NCI-H2171 treated with DMSO at 0.1 percent for 48 hours (cell line): ENCODE measurements around the gene ADARB1.
"Not testable (repeated sequence)": the region's sequence is repeated elsewhere in the genome, so short reads cannot be mapped to it uniquely, and the experiment has no call there.

Experiments
- DNase-seq: peaks from one replicate; lab custom pipeline; 2025; lab: John Stamatoyannopoulos, UW

The ADARB1 gene

DNA sequence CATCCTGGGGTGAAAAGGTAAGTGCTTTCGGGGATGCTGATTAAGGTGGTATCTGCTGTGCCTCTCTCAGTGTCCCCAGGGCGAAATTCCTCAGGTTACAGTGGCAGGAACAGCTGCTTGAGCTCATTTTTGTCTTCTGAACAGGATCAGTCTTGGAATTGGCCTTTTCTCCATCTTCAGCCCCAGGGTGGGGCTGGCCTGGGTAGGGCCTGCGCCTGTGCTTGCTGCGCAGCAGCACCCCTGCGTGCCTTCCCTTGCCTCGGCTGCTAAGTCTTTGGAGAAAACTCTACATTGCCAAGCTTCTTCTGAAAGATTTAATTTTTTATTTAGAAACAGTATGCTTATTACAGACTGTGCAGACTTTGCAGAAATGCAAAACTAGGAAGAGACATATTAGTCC, 41.7 kb downstream of the ADARB1 start:
- no peak for DNase-seq

DNA sequence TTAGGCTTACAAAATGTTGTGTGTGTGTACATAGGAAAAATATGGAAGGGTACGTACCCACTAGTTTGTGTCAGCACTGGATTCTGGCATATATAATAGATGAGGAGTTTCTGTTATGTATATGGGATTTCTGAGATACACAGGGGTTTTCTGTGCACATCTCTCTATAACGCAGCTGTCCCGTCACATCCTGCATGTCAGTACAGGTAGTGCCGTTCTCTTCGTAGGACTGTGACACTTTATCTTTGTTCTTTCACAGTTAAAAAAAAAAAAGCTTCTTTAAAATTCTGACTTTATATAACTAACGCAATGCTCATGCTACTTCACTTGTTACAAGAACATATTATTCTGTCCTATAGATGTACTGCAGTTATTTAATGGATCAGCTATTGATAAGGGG, 42.9 kb downstream of the ADARB1 start:
- no peak for DNase-seq

DNA sequence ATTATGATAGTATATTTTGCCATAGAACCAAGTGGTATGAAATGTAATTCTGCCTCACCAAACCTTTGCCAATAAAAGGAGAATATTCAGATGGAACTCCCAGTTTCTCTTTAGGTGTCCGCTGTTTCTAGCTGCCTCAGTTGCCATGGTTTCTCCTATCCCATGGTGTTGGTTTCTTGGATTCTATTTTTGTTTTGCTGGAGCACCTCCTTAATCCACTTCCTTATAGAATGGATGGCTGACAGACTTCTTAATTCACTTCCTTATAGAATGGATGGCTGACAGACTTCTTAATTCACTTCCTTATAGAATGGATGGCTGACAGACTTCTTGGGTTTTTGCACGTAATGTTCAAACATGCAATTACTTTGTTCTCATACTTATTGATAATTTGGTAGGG, 43.7 kb downstream of the ADARB1 start:
- no peak for DNase-seq

DNA sequence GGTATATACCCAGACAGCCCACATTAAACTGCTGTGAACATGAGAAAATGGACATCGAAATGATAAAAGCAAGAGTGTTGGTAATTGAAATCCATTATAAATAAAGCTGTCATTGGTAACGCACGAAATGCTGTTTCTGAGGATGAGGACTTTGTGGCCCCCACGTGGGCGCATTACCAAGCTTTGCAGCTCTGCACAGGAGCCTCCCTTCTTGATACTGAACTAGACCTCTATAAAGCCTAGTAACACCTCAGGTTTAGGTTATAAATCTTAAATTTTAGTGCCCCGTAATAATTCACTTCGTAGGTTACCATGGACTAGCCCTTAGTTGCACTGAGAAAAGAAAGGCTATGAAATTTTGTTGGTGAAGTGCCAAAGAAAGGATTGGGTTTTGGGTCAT, 45.4 kb downstream of the ADARB1 start:
- no peak for DNase-seq

DNA sequence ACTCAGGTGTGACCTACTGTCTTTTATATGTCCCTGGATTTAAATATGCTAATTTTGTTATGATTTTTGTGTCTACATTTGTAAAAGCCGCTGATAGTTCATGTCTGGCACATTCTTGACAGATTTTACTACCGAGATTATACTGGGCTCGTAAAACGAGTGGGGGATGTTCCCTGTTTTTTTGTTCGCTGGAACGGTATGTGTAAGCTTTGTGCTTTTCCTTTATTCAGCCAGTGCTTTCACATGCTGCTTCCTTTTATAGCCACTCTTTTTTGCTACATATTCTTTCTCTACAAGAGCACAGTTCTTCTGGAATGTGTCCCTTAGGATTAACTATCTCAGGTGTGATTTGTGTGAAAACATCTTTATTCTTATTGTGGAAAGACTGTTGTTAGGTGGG, 46.6 kb downstream of the ADARB1 start:
- no peak for DNase-seq

DNA sequence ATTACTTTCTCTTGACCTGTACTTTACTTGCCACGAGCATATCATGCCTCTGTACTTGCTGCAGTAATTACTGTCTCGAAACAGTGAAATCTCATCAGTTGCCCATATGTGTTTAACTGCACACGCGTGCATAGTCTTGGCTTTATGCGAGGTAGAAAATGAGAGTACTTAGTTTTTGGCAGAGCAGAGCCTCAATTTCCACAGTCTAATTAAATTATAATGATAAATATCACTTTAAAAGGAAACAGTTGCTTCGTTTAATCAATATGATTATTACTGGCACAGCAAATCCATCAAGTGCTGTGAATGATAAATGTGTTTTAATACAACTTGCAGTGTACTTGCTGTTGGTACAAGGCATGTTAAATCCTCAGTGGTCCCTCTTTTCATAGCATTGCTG, 47.6 kb downstream of the ADARB1 start:
- no peak for DNase-seq

DNA sequence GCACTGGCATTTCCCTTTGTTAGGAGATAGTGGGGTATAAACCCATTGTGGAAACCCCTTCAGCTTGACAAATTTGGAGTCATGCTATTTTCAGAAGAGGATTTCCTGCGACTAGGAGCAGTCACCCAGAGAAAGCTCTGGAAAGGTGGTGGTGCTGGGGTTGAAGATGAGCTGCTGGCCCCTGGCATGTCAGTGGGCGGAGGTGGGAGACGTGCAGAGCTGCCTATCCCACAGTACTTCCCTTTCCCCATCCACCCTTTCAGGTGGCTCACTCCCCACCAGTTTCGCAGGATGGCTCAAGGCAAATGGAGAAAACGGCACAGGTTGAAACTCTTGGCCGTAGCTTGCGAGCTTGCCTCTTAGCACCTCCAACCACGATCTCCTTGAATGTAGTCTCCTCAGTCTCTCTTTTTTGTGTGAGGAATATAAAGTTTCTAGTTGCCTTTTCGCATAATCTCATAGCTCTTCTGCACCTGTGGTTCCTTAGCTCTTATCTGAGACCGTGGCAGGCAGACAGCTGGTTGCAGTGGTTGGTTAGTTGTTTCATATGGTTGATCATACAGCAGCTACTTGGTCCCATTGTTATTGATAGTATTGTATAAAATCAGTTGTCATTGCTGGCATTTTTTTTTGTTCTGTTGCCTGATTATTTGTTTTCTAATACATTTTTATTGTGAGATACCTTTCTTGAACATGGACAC, 48.2 kb downstream of the ADARB1 start:
- DNase-seq: peak; percentile 16

DNA sequence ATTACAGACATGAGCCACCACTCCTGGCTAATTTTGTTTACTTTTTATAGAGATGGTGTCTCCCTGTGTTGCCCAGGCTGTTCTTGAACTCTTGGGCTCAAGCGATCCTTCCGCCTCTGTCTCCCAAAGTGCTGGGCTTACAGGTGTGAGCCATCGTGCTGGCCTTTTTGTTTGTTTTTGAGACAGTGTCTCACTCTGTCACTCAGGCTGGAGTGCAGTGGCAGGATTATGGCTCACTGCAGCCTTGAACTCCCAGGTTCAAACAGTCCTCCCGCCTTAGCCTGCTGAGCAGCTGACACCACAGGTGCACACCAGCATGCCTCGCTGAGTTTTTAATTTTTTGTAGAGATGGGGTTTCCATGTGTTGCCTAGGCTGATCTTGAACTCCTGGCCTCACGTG, 49.1 kb downstream of the ADARB1 start:
- DNase-seq: peak; percentile 84

DNA sequence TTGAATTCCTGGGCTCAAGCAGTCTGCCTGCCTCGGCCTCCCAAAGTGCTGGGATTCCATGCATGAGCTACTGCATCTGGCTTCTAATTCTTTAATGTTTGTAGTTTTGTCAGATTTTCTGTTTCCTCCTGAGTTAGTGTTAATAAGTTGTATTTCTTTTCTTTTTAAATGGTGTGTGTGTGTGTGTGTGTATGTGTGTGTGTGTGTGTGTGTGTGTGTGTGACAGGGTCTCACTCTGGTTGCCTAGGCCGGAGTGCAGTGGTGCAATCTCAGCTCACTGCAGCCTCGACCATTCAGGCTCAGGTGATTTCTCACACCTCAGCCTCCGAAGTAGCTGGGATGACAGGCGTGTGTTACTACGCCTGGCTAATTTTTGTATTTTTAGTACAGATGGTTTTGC, 50.2 kb downstream of the ADARB1 start:
- peak; percentile 81 for DNase-seq

DNA sequence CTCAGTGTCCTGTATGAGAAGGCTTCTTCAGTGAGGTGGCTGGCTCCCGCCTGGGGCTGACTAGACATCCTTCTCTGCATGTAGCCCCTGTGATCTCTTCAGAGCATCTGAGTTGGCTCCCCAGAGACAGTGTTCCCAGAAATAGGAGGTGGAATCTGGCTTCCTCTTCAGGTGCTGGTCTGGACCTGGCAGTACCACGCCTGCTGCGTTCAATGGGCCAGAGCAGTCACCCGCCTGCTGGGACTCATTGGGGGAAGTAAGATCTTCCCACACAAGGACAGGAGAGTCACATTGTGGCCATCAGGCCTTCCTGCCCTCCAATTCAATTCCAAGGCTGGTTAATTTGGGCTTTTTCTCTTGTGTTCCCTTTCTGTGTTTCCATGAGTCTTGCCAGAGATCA, 51.0 kb downstream of the ADARB1 start:
- DNase-seq: peak; percentile 53

DNA sequence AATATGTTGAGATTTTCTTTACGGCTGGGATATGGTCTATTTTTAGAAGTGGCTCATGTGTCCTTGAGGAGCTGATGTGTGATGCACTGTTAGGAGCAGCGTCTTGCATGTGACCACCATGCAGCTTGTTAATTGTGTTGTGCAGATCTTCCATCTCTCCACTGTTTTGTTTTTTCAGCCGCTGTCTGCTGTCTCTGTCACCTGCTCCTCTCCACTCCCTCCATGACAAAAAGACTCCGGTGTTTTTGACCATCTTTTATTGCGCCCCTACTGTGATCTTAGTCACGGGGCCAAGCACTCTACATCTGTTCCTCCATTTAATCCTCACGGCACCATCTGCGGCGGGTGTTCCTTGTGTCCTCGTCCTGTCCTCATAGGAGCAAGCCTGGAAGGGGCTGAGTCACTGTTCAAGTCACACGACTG, 51.8 kb downstream of the ADARB1 start:
- peak; percentile 98 for DNase-seq

DNA sequence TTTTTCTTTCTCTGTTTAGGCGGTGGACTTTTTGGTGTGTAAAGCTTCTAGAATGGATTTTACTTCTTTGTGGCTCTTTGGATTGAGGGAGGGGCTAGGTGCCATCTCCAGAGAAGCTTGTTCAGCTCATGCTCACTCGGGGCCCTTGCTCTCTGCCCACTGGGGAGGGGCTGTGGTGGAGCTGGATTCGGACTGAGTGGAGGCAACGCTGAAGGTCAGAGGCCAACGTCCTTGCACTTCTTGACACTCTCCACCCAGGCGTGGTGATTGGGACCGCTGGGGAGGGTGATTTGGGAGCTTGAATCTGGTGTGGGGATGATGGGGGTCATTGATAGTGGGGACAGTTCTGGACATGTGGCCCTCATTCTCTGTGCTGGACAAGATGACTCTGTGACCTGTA, 52.6 kb downstream of the ADARB1 start:
- DNase-seq: no peak

DNA sequence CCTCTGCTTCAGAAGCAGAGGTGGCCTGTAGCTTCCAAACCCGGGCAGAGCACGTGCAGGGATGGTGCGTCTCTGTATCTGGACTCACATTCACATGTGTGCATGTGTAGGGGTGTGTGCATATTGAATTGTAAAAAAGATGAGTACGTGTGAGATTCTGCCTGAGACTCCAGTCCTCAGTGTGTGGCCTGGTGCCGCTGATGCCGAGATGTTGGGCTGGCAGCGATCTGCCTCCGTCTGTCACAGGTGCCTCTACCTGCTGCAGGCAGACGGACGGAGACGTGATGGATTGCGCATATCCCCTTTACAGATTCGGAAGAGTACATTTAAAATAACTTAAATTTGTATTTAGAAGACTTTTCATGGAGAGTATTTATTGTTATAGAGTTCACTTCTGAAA, 53.6 kb downstream of the ADARB1 start:
- peak; percentile 73 for DNase-seq

DNA sequence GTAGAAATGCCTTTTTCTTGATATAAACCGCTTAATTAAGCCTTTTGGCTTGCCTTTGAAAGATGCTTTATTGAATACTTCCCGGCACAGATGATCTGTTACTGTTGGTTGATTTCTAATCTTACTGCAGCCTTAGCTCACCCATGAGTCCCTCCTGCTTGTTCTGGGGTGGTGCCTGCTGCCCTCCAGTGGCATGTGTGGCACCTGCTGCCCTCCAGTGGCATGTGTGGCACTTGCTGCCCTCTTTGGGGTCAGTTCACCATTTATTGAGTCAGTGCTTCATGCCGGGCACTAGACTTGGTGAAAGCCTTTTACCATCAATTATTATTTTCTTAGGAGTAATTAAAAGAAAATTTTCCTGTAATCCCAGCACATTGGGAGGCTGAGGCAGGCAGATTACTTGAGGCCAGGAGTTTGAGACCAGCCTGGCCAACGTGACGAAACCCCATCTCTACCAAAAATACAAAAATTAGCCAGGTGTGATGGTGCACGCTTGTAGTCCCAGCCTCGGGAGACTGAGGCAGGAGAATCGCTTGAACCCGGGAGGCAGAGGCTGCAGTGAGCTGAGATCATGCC, 54.3 kb downstream of the ADARB1 start:
- peak; percentile 79 for DNase-seq

DNA sequence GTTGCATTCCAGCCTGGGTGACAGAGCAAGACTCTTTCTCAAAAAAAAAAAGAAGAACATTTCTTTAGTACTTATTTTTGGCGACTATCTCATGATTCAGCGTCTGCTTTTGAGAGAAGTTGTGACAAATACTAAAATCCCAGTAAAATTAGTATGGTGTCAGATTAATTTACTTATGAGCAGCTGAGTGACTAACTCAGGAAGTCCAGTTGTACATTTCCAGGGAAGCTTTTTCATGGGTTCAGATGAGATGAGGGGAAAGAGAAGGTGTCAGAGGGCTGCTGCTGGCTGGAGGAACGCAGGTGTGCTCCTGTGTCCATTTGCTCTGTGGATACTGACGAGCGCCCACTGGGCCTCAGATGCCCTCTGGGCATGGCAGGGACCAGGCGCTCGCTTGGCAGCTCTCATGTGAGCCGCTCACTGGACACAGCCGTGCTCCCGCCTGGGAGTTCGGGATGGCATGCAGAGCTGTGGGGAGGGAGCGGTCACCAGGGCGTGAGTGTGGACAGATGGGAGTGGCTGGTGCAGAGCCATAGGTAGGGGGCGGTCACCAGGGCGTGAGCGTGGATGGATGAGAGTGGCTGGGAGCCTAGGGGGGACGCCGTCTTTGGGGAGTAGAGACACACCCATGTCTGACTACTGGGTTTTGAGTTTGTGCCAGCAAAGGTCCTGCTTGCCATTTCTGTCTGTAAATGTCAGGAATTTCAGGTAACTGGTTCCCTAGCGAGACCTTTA, 55.0 kb downstream of the ADARB1 start:
- no peak for DNase-seq

DNA sequence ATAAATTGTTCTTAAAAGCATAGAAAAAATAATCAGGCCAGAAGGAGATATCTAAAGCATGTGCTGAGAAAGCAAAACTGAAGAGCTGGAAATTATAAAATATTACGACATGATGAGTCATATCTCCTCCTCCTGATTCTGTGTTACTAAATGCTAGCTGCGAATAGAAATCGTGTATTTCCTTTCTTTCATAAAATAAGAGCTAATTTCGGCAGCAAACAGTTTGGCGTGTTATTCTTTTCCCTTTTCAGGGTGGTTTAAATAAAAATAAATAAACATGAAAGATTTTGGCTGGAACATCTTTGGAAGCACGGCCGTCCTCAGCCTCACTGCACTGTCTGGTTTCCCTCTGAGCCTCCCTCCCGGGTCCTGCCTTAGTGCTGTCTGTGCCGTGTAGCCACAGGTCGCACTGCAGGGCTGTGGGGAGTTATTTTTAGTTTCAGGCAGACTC, 56.0 kb downstream of the ADARB1 start:
- no peak for DNase-seq

DNA sequence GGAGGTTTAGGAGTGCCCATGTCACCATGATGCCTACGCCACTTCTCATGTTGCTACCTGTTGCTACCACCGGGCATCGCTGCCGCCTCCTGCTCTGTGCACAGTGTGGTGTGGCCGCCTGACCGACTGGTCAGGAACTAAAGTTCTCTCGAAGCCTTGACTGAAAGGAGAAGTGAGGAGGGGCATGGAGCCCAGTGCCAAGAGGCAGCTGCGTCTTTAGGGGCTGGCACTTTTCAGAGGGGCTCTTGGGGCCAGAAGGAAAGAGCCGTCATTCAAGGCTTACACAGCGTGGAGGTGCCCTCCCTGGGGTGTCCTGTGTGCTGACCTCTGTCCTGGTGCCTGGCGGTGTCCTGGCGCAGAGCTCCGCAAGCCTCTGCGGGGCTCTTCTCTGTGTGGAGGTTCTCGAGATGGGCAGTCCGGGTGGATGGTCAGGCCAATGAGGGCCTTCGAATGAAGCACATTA, 57.2 kb downstream of the ADARB1 start:
- no peak for DNase-seq

DNA sequence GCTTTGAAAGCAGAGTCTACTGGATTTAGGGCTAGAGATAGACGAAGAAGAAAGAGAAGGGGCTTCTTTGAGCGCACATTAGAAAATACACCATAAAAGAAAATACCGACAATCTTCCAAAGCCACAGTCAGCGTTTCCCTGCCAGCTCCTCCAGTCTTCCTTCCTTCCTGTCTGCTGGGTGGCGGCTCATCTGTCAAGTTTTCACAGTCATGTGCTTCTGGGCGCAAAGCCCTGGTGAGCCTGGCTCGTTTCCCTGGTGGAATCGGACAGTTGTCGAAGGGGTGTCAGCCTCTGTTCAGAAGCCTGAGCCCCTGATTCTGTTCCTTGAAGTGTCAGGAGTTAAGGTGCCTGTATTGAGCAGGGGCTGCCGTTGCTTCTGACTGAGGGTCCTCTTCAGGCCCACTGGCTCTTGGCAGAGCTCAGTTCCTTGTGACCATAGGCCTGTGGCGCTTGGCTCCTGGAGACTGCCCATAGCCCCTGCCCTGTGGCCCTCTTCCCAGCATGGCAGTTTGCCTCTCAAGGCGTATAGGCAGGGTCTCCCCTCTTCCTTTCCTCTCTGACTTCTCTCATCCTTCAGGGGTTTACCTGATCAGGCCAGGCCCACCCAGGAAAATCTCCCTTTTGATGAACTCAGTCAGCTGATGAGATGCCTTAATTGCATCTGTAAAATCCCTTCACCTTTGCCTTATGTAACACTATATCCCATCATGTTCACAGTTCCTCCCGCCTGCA, 58.6 kb downstream of the ADARB1 start:
- no peak for DNase-seq

DNA sequence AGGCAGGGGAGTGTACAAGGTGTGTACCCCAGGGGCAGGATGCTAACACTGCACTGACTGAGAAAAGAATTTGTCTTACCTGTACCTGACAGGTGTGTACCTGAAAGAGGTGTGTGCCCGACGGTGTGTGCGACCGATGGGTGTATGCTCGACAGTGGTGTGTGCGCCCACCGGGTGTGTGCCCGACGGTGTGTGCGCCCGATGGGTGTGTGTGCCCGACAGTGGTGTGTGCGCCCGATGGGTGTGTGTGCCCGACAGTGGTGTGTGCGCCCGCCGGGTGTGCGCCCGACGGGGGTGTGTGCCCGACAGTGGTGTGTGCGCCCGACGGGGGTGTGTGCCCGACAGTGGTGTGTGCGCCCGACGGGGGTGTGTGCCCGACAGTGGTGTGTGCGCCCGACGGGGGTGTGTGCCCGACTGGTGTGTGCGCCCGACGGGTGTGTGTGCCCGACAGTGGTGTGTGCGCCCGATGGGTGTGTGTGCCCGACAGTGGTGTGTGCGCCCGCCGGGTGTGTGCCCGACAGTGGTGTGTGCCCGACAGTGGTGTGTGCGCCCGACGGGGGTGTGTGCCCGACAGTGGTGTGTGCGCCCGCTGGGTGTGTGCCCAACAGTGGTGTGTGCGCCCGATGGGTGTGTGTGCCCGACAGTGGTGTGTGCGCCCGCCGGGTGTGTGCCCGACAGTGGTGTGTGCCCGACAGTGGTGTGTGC, 59.3 kb downstream of the ADARB1 start:
- not testable (repeated sequence) for DNase-seq

DNA sequence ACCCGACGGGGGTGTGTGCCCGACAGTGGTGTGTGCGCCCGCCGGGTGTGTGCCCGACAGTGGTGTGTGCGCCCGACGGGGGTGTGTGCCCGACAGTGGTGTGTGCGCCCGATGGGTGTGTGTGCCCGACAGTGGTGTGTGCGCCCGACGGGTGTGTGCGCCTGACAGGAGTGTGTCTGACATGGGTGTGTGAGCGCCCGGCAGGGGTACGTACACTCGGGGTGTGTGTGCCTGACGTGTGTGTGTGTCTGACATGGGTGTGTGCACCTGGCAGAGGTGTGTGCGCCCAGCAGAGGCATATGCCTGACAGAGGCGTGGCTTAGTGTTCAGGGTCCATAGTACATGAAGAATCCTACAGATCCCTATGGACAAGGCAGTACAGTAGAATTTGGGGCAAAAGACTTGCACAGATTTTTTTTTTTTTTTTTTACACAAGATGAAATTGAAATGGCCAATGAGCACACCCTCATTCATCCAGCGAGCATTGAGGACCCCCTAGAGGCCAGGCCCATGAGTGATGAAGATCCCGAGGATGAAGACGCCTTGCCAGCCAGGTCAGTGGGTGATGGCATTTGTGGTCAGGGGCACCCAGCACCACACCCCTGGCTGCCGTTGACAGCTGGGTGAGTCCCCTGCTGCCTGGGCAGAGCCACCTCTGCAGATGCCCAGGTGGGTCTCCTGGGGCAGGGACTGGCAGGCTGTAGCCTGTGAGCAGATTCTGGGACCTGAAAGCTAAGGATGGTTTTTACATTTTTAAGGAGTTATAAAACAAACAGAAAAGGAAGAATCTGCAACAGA, 60.1 kb downstream of the ADARB1 start:
- DNase-seq: no peak

DNA sequence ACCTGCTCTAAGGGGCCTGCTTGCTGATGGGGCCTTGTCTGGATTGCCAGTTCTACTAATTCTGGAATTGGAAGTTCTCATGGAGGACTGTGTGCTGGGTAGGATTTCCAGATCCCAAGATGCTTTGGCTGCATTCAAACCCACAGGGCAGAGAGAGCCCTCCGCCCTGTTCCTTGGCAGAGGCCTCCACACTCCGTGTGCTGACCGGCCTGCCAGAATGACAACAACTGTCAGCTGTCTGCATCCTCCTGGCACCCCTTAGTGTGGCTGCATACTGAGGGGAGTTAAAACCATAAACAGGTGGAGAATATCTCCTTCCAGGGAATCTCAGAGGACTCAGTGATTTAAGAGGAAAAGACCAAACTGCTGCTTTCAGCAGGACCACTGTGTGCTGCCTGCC, 60.7 kb downstream of the ADARB1 start:
- DNase-seq: no peak
